ENCODE measurements around the gene RBMS1. TPM values are rescaled to one million over a fixed set of nuclear protein-coding genes. Genes with fewer than 3 reads are reported as not detected.
A peak's percentile ranks its signal among the peaks of the same experiment; 100 is the strongest.

RBMS1 gene
- polyA plus RNA-seq, 2 of the 4 experiments (the other 2 are of a cell fraction): 51.9 to 108 TPM

DNA sequence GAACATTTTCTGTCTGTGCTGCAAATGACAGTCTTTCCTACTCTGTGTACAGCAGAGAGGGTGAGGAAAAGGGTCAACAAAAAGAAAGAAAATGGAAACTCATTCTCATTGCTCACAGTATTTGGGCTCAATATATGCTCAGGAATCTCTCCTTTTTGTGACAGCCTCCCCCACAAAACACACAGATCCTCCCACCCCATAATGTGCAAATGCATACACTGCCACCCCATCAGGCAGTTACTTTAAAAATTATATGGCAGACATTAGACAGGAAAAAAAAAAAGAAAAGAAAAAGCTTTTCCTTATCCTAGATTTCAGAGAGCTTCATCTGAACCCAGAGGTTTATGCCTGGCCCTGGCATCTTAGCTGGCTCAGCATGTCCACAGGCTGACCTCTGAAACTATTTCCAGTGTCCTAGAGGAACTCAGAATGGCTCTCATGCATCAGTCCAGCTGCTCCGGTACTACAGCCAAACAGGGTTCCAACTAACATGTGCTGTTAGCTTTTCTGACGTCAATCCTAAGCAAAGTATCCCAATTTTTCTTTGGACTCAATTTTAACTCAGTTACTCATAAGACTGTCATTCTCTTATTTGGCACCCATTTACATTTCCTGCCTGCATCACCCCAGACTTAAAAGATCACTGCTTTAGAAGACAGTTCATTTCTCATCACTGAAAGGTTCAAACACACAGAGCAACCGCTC, 105.9 kb downstream of the RBMS1 start (continued):
- TF ChIP-seq, protein P1, sequence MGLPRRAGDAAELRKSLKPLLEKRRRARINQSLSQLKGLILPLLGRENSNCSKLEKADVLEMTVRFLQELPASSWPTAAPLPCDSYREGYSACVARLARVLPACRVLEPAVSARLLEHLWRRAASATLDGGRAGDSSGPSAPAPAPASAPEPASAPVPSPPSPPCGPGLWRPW (IDR thresholded peaks at IDR 0.05): no peak
- TF ChIP-seq ZC3H11A (IDR thresholded peaks at IDR 0.05) (no peak), MAFK (IDR thresholded peaks at IDR 0.05; ENCODE audit: partially characterized antibody) (peak; percentile 82), NPAS2 (CRISPR knock-in tag; IDR thresholded peaks at IDR 0.05; ENCODE audit: borderline replicate concordance) (no peak), FOXS1 (CRISPR knock-in tag; IDR thresholded peaks at IDR 0.05) (no peak), TP53 (CRISPR knock-in tag; IDR thresholded peaks at IDR 0.05) (no peak), FOSB (CRISPR knock-in tag; IDR thresholded peaks at IDR 0.05) (no peak), CHD2 (IDR thresholded peaks at IDR 0.05; ENCODE audit: low read length, partially characterized antibody) (no peak), RARB (CRISPR knock-in tag; IDR thresholded peaks at IDR 0.05) (no peak), CBX2 (IDR thresholded peaks at IDR 0.05; ENCODE audit: borderline replicate concordance, low read depth) (no peak), MAZ (IDR thresholded peaks at IDR 0.05; ENCODE audit: borderline replicate concordance, low read depth, low read length) (no peak), JUN (IDR thresholded peaks at IDR 0.05) (peak; percentile 58 to 87; a peak in 4 of 5 replicates), CHD4 (IDR thresholded peaks at IDR 0.05; ENCODE audit: borderline replicate concordance) (no peak), PHF8 (IDR thresholded peaks at IDR 0.05; ENCODE audit: borderline replicate concordance, low read depth) (no peak), KDM5A (IDR thresholded peaks at IDR 0.05) (no peak), ESRRA (IDR thresholded peaks at IDR 0.05; ENCODE audit: borderline replicate concordance, low read length) (no peak)
- TF ChIP-seq, protein P2, sequence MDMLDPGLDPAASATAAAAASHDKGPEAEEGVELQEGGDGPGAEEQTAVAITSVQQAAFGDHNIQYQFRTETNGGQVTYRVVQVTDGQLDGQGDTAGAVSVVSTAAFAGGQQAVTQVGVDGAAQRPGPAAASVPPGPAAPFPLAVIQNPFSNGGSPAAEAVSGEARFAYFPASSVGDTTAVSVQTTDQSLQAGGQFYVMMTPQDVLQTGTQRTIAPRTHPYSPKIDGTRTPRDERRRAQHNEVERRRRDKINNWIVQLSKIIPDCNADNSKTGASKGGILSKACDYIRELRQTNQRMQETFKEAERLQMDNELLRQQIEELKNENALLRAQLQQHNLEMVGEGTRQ (IDR thresholded peaks at IDR 0.05): no peak
- TF ChIP-seq, protein P3, sequence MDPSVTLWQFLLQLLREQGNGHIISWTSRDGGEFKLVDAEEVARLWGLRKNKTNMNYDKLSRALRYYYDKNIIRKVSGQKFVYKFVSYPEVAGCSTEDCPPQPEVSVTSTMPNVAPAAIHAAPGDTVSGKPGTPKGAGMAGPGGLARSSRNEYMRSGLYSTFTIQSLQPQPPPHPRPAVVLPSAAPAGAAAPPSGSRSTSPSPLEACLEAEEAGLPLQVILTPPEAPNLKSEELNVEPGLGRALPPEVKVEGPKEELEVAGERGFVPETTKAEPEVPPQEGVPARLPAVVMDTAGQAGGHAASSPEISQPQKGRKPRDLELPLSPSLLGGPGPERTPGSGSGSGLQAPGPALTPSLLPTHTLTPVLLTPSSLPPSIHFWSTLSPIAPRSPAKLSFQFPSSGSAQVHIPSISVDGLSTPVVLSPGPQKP (IDR thresholded peaks at IDR 0.05; ENCODE audit: low read depth, low read length): no peak
- TF ChIP-seq, protein P4, sequence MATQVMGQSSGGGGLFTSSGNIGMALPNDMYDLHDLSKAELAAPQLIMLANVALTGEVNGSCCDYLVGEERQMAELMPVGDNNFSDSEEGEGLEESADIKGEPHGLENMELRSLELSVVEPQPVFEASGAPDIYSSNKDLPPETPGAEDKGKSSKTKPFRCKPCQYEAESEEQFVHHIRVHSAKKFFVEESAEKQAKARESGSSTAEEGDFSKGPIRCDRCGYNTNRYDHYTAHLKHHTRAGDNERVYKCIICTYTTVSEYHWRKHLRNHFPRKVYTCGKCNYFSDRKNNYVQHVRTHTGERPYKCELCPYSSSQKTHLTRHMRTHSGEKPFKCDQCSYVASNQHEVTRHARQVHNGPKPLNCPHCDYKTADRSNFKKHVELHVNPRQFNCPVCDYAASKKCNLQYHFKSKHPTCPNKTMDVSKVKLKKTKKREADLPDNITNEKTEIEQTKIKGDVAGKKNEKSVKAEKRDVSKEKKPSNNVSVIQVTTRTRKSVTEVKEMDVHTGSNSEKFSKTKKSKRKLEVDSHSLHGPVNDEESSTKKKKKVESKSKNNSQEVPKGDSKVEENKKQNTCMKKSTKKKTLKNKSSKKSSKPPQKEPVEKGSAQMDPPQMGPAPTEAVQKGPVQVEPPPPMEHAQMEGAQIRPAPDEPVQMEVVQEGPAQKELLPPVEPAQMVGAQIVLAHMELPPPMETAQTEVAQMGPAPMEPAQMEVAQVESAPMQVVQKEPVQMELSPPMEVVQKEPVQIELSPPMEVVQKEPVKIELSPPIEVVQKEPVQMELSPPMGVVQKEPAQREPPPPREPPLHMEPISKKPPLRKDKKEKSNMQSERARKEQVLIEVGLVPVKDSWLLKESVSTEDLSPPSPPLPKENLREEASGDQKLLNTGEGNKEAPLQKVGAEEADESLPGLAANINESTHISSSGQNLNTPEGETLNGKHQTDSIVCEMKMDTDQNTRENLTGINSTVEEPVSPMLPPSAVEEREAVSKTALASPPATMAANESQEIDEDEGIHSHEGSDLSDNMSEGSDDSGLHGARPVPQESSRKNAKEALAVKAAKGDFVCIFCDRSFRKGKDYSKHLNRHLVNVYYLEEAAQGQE (IDR thresholded peaks at IDR 0.05): no peak
- TF ChIP-seq, protein P5, sequence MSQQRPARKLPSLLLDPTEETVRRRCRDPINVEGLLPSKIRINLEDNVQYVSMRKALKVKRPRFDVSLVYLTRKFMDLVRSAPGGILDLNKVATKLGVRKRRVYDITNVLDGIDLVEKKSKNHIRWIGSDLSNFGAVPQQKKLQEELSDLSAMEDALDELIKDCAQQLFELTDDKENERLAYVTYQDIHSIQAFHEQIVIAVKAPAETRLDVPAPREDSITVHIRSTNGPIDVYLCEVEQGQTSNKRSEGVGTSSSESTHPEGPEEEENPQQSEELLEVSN (IDR thresholded peaks at IDR 0.05; ENCODE audit: borderline replicate concordance, low read depth): no peak

DNA sequence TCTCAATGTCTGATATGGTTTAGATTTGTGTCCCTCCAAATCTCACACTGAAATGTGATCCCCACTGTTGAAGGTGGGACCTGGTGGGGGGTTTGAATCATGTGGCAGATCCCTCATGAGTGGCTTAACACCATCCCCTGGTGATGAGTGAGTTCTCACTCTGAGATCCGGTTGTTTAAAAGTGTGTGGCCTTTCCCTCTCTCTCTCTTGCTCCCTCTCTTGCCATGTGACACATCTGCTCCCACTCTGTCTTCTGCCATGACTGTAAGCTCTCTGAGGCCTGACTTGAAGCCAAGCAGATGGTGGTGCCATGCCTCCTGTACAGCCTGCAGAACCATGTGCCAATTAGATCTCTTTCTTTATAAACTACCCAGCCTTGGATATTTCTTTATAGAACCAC, 108.8 kb downstream of the RBMS1 start:
- no peak for TF ChIP-seq RARB (CRISPR knock-in tag; IDR thresholded peaks at IDR 0.05)
- no peak for TF ChIP-seq JUN (IDR thresholded peaks at IDR 0.05)
- no peak for TF ChIP-seq MAFK (IDR thresholded peaks at IDR 0.05; ENCODE audit: partially characterized antibody)
- TF ChIP-seq, protein P6, sequence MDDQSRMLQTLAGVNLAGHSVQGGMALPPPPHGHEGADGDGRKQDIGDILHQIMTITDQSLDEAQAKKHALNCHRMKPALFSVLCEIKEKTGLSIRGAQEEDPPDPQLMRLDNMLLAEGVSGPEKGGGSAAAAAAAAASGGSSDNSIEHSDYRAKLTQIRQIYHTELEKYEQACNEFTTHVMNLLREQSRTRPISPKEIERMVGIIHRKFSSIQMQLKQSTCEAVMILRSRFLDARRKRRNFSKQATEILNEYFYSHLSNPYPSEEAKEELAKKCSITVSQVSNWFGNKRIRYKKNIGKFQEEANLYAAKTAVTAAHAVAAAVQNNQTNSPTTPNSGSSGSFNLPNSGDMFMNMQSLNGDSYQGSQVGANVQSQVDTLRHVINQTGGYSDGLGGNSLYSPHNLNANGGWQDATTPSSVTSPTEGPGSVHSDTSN (IDR thresholded peaks at IDR 0.05): no peak
- TF ChIP-seq FOSB (CRISPR knock-in tag; IDR thresholded peaks at IDR 0.05): no peak
- TF ChIP-seq, protein P7, sequence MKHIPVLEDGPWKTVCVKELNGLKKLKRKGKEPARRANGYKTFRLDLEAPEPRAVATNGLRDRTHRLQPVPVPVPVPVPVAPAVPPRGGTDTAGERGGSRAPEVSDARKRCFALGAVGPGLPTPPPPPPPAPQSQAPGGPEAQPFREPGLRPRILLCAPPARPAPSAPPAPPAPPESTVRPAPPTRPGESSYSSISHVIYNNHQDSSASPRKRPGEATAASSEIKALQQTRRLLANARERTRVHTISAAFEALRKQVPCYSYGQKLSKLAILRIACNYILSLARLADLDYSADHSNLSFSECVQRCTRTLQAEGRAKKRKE (CRISPR knock-in tag; IDR thresholded peaks at IDR 0.05; ENCODE audit: low read depth): no peak
- no peak for TF ChIP-seq EHMT2 (IDR thresholded peaks at IDR 0.05; ENCODE audit: low read depth)
- no peak for TF ChIP-seq FOXS1 (CRISPR knock-in tag; IDR thresholded peaks at IDR 0.05)
- H3K9me3 ChIP-seq: no peaks in the 10 kb centered on the region
- ATAC-seq (no peak), DNase-seq (ENCODE audit: low read depth in 1 of 2, low spot score in 1 of 2) (no peak), FAIRE-seq (no peak)
- ChIA-PET CTCF (interaction anchor here (0.9 to 2.9 kb wide), 3 partner anchors 9 to 586 kb away, joined by 3 to 14 read pairs (median 4); no protein-coding TSS in a partner anchor), POLR2A (no interaction called here)
- no peak overlapping the region for H3K4me3 ChIP-seq
- peaks cover 91% of the 10 kb centered on the region for H3K4me1 ChIP-seq
- peak overlapping the region; percentile 37 to 75; a peak in 5 of 6 replicates for H3K27ac ChIP-seq
- WGBS (ENCODE audit: missing lambda C conversion rate): 92% methylated on average over 1 of the region's 1 CpG
- no peak overlapping the region for H3K4me2 ChIP-seq
